ENCODE data around the gene THOC5. TPM values are rescaled to one million over a fixed set of nuclear protein-coding genes. Genes with fewer than 3 reads are reported as not detected.

THOC5 gene
- total RNA-seq, 2 donors from 2014 or later = 27.5 to 57.9 TPM

- Histone ChIP-seq H3K9me3 (no peaks in the 10 kb centered on the region), H3K4me1 (replicated peaks) (no peaks in the 10 kb centered on the region), H3K36me3 (no peaks in the 10 kb centered on the region), H3K4me3 (no peak overlapping the region), H3K27me3 (replicated peaks; ENCODE audit: insufficient read depth) (no peaks in the 10 kb centered on the region), H3K27ac (no peak overlapping the region)
- WGBS = 63% methylated on average over 9 of the region's 9 CpGs
- intact Hi-C loops (cut with DNase I) = no loop called here
- TF ChIP-seq POLR2A (IDR thresholded peaks at IDR 0.05) (no peak), CTCF (IDR thresholded peaks at IDR 0.05) (no peak), POLR2AphosphoS5 (IDR thresholded peaks at IDR 0.05) (no peak)
- DNase-seq (ENCODE audit: low spot score) = no peak
Measured at GRCh38 chr22:29459773-29460172, 93.8 kb downstream of the THOC5 start.

- Histone ChIP-seq H3K27ac (no peak overlapping the region), H3K9me3 (no peaks in the 10 kb centered on the region), H3K4me1 (replicated peaks) (peaks cover 5% of the 10 kb centered on the region), H3K4me3 (no peak overlapping the region), H3K36me3 (no peaks in the 10 kb centered on the region), H3K27me3 (replicated peaks; ENCODE audit: insufficient read depth) (no peaks in the 10 kb centered on the region)
- TF ChIP-seq CTCF (IDR thresholded peaks at IDR 0.05) (no peak), POLR2A (IDR thresholded peaks at IDR 0.05) (no peak), POLR2AphosphoS5 (IDR thresholded peaks at IDR 0.05) (no peak)
- intact Hi-C loops (cut with DNase I) = no loop called here
- no peak for DNase-seq (ENCODE audit: low spot score)
Measured at GRCh38 chr22:29458551-29458950, 95.0 kb downstream of the THOC5 start.

DNA sequence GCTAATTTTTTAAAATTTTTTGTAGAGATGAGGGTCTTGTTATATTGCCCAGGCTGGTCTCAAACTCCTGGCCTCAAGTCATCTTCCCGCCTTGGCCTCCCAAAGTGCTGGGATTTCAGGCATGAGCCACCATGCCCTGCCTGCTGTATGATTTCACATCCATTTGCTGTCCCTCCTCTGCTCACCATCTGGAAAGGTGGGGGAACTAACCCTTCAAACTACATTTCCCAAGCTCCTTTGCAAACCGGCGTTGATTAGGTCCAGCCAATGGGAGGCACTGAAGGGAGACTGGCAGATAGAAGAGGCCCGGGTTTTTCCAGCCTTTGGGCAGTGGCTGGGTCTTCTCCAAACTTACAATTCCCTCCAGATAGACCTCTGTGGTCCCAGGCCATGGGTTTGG lies 95.8 kb downstream of the THOC5 start:
- H3K36me3 ChIP-seq = no peaks in the 10 kb centered on the region
- no peaks in the 10 kb centered on the region for H3K9me3 ChIP-seq
- peaks cover 5% of the 10 kb centered on the region for H3K4me1 ChIP-seq (replicated peaks)
- no peak overlapping the region for H3K27ac ChIP-seq
- no peak for TF ChIP-seq POLR2A (IDR thresholded peaks at IDR 0.05)
- no peak for TF ChIP-seq CTCF (IDR thresholded peaks at IDR 0.05)
- no peak for TF ChIP-seq POLR2AphosphoS5 (IDR thresholded peaks at IDR 0.05)
- no peak overlapping the region for H3K4me3 ChIP-seq
- 43% methylated on average over 4 of the region's 4 CpGs for WGBS
- no peak for DNase-seq (ENCODE audit: low spot score)
- no peaks in the 10 kb centered on the region for H3K27me3 ChIP-seq (replicated peaks; ENCODE audit: insufficient read depth)
- intact Hi-C loops (cut with DNase I) = no loop called here

DNA sequence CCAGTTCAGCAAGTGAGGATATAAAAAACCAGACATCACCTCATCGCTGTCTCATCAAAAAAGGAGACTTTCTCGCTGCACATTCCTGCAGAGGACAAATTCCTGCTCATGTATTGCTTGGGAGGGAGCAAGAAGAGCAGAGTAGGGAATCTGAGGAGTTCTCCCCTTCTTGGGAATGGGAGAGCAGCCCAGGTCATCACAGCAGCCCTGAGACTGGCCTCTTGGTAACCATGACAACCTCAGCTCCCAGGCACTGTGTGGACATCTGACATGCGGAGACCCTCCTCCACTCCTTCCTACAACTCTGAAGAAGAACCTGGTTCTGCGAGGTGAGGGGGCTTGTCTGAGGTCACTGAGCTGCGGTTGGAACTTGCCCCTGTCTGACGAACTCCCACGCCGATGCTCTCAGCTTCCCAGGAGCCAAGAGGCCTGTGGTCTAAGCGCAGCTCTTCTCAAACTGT lies 97.3 kb downstream of the THOC5 start:
- no peak for TF ChIP-seq POLR2A (IDR thresholded peaks at IDR 0.05)
- TF ChIP-seq POLR2AphosphoS5 (IDR thresholded peaks at IDR 0.05) = no peak
- no peak for TF ChIP-seq CTCF (IDR thresholded peaks at IDR 0.05)
- Histone ChIP-seq H3K9me3 (no peaks in the 10 kb centered on the region), H3K27ac (no peak overlapping the region), H3K27me3 (replicated peaks; ENCODE audit: insufficient read depth) (no peaks in the 10 kb centered on the region), H3K36me3 (no peaks in the 10 kb centered on the region), H3K4me3 (no peak overlapping the region), H3K4me1 (replicated peaks) (peaks cover 5% of the 10 kb centered on the region)
- intact Hi-C loops (cut with DNase I) = no loop called here
- no peak for DNase-seq (ENCODE audit: low spot score)
- WGBS = 68% methylated on average over 9 of the region's 9 CpGs

Other genes with a start within 250 kb of the THOC5 start
- 100 to 1,000 TPM in 1 of 2 donors, 10 to 100 TPM in 1; 85.8 to 159 TPM for gene GAS2L1, start 247.1 kb downstream of the THOC5 start, total RNA-seq
- 10 to 100 TPM in 1 of 2 donors, 1 to 10 TPM in 1; 9.2 to 15.1 TPM for gene RASL10A, start 238.1 kb downstream of the THOC5 start, total RNA-seq
- gene AP1B1, start 165.2 kb downstream of the THOC5 start, total RNA-seq = 100 to 1,000 TPM; 104 to 143 TPM
- gene RFPL1, start 115.2 kb downstream of the THOC5 start, total RNA-seq = 1 to 10 TPM in 1 of 2 donors, not detected in 1; 1.7 TPM
- 100 to 1,000 TPM; 149 to 887 TPM for gene NEFH, start 73.5 kb downstream of the THOC5 start, total RNA-seq
- 10 to 100 TPM; 24.1 to 46.9 TPM for gene NIPSNAP1, start 27.4 kb upstream of the THOC5 start, total RNA-seq
- 10 to 100 TPM; 32.3 to 34.7 TPM for gene NF2, start 49.9 kb upstream of the THOC5 start, total RNA-seq
- gene CABP7, start 166.2 kb upstream of the THOC5 start, total RNA-seq = 1 to 10 TPM in 1 of 2 donors, not detected in 1; 1.5 TPM
- gene ZMAT5, start 213.2 kb upstream of the THOC5 start, total RNA-seq = 10 to 100 TPM; 32.9 to 33.5 TPM
- gene UQCR10, start 213.6 kb upstream of the THOC5 start, total RNA-seq = 100 to 1,000 TPM in 1 of 2 donors, 10 to 100 TPM in 1; 92.8 to 124 TPM